Panc1 (cell line): ENCODE data around the gene TNIK. TPM values are rescaled to one million over a fixed set of nuclear protein-coding genes. Genes with fewer than 3 reads are reported as not detected.
"Not testable (repeated sequence)": the region's sequence is repeated elsewhere in the genome, so short reads cannot be mapped to it uniquely, and the experiment has no call there.

Source experiments
- ATAC-seq: fragments of 200-7000 bp; cut with Tn5 transposase; 2 replicates; pipeline ENCODE4 v1.9.1; 2020; ENCODE audit warnings: mild to moderate bottlenecking, moderate library complexity
- BruUV-seq: library from RNA; stranded (reverse); fragments of 400-500 nt; replicated peaks from 2 replicates; lab custom pipeline; 2021; lab: Mats Ljungman, UMichigan
- CTCF ChIA-PET: fragments of 300-600 bp; sonication (Branson Sonifier 250); formaldehyde crosslinking; loops from one replicate; lab custom pipeline; 2022; ENCODE audit warnings: antibody characterized with exemption; lab: Charles Lee
- POLR2A ChIA-PET: fragments of 300-600 bp; sonication (Branson Sonifier 250); formaldehyde crosslinking; loops from one replicate; lab custom pipeline; 2022; ENCODE audit warnings: antibody characterized with exemption; lab: Charles Lee
- DNase-seq: peaks from one replicate; pipeline ENCODE4 v3.0.0-alpha.2; 2010; ENCODE audit warnings: low read depth, low spot score
- H3K27ac ChIP-seq: 2 replicates; pipeline ENCODE4 v1.5.1; 2011; ENCODE audit warnings: mild to moderate bottlenecking, low read length, inconsistent platforms
- H3K27me3 ChIP-seq: fragments of 200-500 bp; sonication (Bioruptor generic); 2 replicates; pipeline ENCODE4 v1.6.0; 2014; ENCODE audit warnings: low read length, inconsistent platforms; ENCODE audit not compliant: control insufficient read depth, insufficient read depth
- H3K36me3 ChIP-seq: fragments of 200-500 bp; sonication (Bioruptor generic); 2 replicates; pipeline ENCODE4 v1.5.1; 2014; ENCODE audit warnings: inconsistent platforms, mild to moderate bottlenecking, low read length, moderate library complexity; ENCODE audit not compliant: control insufficient read depth, insufficient read depth
- H3K4me1 ChIP-seq: 2 replicates; pipeline ENCODE4 v1.5.1; 2011; ENCODE audit warnings: inconsistent platforms, mild to moderate bottlenecking, low read length, moderate library complexity; ENCODE audit not compliant: control insufficient read depth, insufficient read depth
- H3K4me3 ChIP-seq, 2 experiments: 2 replicates each; pipeline ENCODE4 v1.5.1; 2011 to 2012; ENCODE audit warnings: low read depth in 2 of 2, low read length in 2 of 2, mild to moderate bottlenecking in 2 of 2, inconsistent platforms in 1 of 2, moderate library complexity in 1 of 2
- H3K9me3 ChIP-seq: fragments of 200-500 bp; sonication (Bioruptor generic); 2 replicates; pipeline ENCODE4 v1.5.1; 2014; ENCODE audit warnings: low read depth, mild to moderate bottlenecking, inconsistent platforms, low read length, moderate library complexity; ENCODE audit not compliant: control insufficient read depth, insufficient read depth
- CTCF ChIP-seq: fragments of 450-650 bp; IDR thresholded peaks from 2 replicates; pipeline ENCODE4 v1.5.1; 2017; ENCODE audit warnings: mild to moderate bottlenecking
- POLR2AphosphoS5 ChIP-seq: IDR thresholded peaks from 2 replicates; pipeline ENCODE4 v1.6.1; 2012; ENCODE audit warnings: mild to moderate bottlenecking, low read depth, low read length, moderate library complexity
- REST ChIP-seq, 2 experiments: IDR thresholded peaks; 2 replicates each; pipeline ENCODE4 v1.6.1; 2011 to 2012; ENCODE audit warnings: low read depth in 2 of 2, control low read depth in 1 of 2, low read length in 1 of 2, mild to moderate bottlenecking in 1 of 2, moderate library complexity in 1 of 2; ENCODE audit not compliant: insufficient read depth in 1 of 2
- SIN3A ChIP-seq: IDR thresholded peaks from 2 replicates; pipeline ENCODE4 v1.6.1; 2012; ENCODE audit warnings: low read depth, mild to moderate bottlenecking, low read length, moderate library complexity, borderline replicate concordance; ENCODE audit not compliant: insufficient read depth
- TCF7L2 ChIP-seq: IDR thresholded peaks from 2 replicates; pipeline ENCODE4 v1.6.1; 2011; ENCODE audit warnings: mild to moderate bottlenecking, low read depth, low read length, inconsistent platforms
- in situ Hi-C: cut with HindIII; loops from 2 replicates; pipeline ENCODE4 v1.10.0; 2016; ENCODE audit warnings: low sequenced_read_pairs, low pct_unique_long_range_greater_than_20kb
- intact Hi-C: fragments of 100-400 bp; cut with micrococcal nuclease; formaldehyde crosslinking; loops from one replicate; pipeline ENCODE4 v1.10.0; 2022; ENCODE audit not compliant: unreplicated experiment
- total RNA-seq: library from RNA; stranded (reverse); gene quantifications from one replicate; pipeline ENCODE4 v1.2.1, GENCODE V29; 2021; ENCODE audit not compliant: unreplicated experiment

The TNIK gene
- total RNA-seq, 1 experiment from 2014 or later: 1.9 TPM

GRCh38 chr3:171242170-171242569 is 218.0 kb downstream of the TNIK start:
- Histone ChIP-seq H3K36me3 (no peaks in the 10 kb centered on the region), H3K27me3 (peaks cover 7% of the 10 kb centered on the region; the same call in 1 of the 2 replicates), H3K27ac (no peak overlapping the region), H3K4me1 (no peaks in the 10 kb centered on the region), H3K4me3 (no peak overlapping the region), H3K9me3 (no peaks in the 10 kb centered on the region)
- DNase-seq: no peak
- BruUV-seq: no TSS peak
- intact Hi-C loops (no loop called here), in situ Hi-C loops (no loop called here)
- no peak for ATAC-seq
- CTCF ChIA-PET: no interaction called here
- TF ChIP-seq REST (IDR thresholded peaks at IDR 0.05; ENCODE audit: insufficient read depth in 1 of 2, low read depth in 2 of 2, low read length in 1 of 2) (no peak), POLR2AphosphoS5 (no peak)
- POLR2A ChIA-PET: no interaction called here

- H3K27me3 ChIP-seq, H3K36me3 ChIP-seq, POLR2A ChIA-PET, H3K27ac ChIP-seq, intact Hi-C loops, DNase-seq, H3K9me3 ChIP-seq, BruUV-seq, ATAC-seq, H3K4me1 ChIP-seq, in situ Hi-C loops, H3K4me3 ChIP-seq, CTCF ChIA-PET: not testable (repeated sequence)
Measured at GRCh38 chr3:171241655-171242054, 218.6 kb downstream of the TNIK start.

- CTCF ChIA-PET: no interaction called here
- no TSS peak for BruUV-seq
Measured at GRCh38 chr3:171240504-171240835, 219.7 kb downstream of the TNIK start.

More at GRCh38 chr3:171240504-171240835, 219.7 kb downstream of the TNIK start:
- Histone ChIP-seq H3K27ac (no peak overlapping the region), H3K4me3 (no peak overlapping the region), H3K9me3 (no peaks in the 10 kb centered on the region), H3K4me1 (no peaks in the 10 kb centered on the region), H3K36me3 (no peaks in the 10 kb centered on the region), H3K27me3 (0 out of 2 replicates have a peak, but pooled peaks cover 4% of the 10 kb centered on the region)
- intact Hi-C loops (no loop called here), in situ Hi-C loops (no loop called here)
- DNase-seq (no peak), ATAC-seq (no peak)
- POLR2A ChIA-PET: no interaction called here
- TF ChIP-seq SIN3A: no peak
- TF ChIP-seq POLR2AphosphoS5: no peak
- TF ChIP-seq TCF7L2: no peak
- no peak for TF ChIP-seq REST (IDR thresholded peaks at IDR 0.05; ENCODE audit: insufficient read depth in 1 of 2, low read depth in 2 of 2, low read length in 1 of 2)
- no peak for TF ChIP-seq CTCF
